NCI-H510A (cell line): ENCODE measurements around the gene GABPB2.

Source experiments
- DNase-seq: peaks from one replicate; lab custom pipeline; 2025; lab: John Stamatoyannopoulos, UW

The GABPB2 gene

DNA sequence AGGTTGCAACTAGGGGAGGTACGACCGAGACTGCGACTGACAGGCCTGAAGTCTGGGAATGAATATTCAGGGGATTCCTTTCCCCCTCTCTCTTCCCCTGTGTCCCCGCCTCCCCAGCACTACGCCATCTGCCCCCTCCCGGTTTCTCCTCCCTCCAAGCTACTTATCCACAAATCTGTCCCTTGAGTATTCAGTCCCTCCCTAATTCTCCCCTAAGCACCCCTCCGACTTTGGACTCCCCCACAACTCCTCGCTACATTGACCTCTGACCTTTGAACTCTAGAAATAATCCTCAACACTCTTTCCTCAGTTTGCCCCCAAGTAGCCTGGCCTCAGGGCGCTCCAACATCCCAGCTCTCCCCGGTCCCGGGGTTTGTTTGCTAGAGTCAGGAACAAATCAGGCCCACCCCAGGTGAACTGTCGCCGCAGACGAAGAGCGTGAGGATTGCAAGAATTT lies 94.7 kb downstream of the GABPB2 start:
- no peak for DNase-seq

DNA sequence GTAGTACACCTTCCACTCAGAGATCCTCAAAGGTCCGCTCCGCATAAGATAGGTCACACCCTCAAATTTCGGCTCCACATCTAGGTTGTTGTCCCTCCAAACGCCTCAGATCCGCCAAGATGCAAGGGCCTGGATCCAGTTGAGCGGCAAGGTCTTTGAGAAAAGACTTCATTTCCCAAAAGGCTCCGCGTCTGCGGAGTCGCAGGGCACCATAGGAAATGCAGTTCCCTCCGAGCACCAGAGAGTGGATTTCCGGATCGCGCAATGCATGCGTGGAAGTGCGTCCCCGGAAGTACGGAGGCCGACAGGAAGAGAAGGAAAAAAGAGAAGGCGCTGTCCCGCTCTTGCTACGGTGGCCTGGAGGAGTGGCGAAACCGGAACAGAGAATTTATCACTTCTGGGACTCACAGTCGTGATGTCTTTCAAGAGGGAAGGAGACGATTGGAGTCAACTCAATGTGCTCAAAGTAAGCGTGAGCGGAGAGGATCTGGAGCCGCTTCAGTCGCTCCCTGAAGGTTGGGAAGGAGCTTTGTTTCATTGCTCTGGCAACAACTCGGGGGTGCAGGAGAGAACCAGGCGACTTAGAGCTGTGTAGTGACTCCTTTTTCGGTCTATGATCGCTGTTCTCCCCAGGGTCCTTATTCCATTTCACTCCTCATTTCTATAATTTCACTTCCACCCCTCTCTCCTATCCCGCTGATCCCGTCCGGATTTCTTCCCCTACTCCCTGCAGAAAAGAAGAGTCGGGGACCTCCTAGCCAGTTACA lies 95.4 kb downstream of the GABPB2 start, which contains the start of the genes LYSMD1 and SCNM1:
LYSMD1 (minus strand) TSS at position 165 of the 767 bp plus-strand sequence. CDS start 644 bp downstream, outside the sequence.
SCNM1 (plus strand) TSS at position 407 of the 767 bp plus-strand sequence; CDS start at position 416, 9 bp downstream.
- peak; percentile 97 for DNase-seq

DNA sequence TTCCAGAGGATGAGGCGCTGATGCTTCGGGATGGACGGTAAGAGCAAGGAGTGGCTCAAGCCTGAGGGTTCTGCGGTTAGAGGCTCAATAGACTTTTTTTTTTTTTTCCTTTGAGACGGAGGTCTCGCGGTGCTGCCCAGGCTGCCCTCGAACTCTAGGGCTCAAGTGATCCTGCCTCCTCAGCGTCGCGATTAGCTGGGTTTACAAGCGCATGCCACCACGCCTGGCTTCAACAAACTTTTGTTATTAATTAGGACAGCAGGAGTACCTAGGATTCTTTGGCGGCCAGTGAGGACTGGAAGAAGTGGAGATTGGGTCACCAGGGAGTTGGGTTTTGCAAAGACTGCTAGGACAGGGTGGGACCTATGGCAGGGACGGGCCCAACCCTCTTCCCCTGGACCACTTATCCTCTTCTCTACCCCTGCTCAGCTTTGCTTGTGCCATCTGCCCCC lies 96.0 kb downstream of the GABPB2 start:
- DNase-seq, result no peak

DNA sequence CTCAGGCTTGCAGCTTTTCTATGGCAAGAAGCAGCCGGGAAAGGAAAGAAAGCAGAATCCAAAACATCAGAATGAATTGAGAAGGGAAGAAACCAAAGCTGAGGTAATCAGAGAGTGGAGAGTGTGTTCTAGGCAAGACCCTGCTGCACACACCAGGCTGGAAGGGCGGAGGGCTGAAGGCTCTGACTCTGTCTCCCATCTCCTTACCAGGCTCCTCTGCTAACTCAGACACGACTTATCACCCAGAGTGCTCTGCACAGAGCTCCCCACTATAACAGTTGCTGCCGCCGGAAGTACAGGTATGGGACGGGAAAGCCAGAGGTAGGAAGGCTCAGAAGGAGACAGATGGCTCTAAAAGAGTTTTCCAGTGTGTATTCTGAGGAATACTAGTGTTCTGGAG lies 96.6 kb downstream of the GABPB2 start:
- no peak for DNase-seq

DNA sequence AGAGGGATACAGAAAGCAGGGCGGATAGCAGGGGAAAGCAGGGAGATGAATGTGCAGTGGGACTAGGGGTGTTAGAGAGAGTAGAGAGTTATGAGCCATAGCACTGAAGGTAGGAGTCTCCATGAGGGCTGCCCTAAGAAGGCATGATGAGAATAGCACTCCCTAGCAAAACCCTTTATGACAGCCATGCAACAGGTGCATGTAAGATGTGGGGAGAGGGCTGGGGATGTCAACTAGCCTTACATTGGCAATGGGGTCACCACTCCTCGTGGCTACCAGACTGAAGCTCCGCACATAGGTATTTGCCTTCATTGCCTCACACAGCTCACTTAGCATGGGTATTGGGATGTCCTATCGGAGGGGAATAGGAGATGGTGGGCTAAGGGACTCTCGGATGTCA lies 100.6 kb downstream of the GABPB2 start:
- DNase-seq, result no peak
